Tibial artery (tissue), 4 donors: ENCODE results near the gene MBNL2.

Experiments
- DNase-seq, 2 donors: peaks; one replicate each; pipeline ENCODE4 v3.0.0-alpha.2; 2019
- H3K27ac ChIP-seq, 2 donors: fragments of 200-600 bp; sonication (generic) in 1 of 2; 1 replicate in 1 of 2; 2 replicates in 1 of 2; pipeline ENCODE4 v1.5.1; 2018 to 2019; ENCODE audit warnings: mild to moderate bottlenecking in 1 of 2
- H3K27me3 ChIP-seq, 2 donors: fragments of 200-600 bp; sonication (generic) in 1 of 2; one replicate each; pipeline versions ENCODE4 v1.5.1 to v1.6.0; 2016 to 2019
- H3K36me3 ChIP-seq, 3 donors: fragments of 200-600 bp; sonication (generic) in 2 of 3; one replicate each; pipeline ENCODE4 v1.5.1; 2016 to 2019; ENCODE audit warnings: mild to moderate bottlenecking in 2 of 3
- H3K4me1 ChIP-seq, 4 donors: fragments of 200-600 bp; sonication (generic) in 2 of 4; 1 replicate in 3 of 4; 2 replicates in 1 of 4; pipeline ENCODE4 v1.5.1; 2016 to 2019
- H3K4me3 ChIP-seq, 2 donors: fragments of 200-600 bp; sonication (generic) in 1 of 2; 1 replicate in 1 of 2; 2 replicates in 1 of 2; pipeline ENCODE4 v1.5.1; 2018 to 2019; ENCODE audit warnings: mild to moderate bottlenecking in 2 of 2
- H3K9me3 ChIP-seq, 3 donors: fragments of 200-600 bp; sonication (generic) in 1 of 3; one replicate each; pipeline ENCODE4 v1.5.1; 2016 to 2019
- intact Hi-C: fragments of 100-400 bp; cut with DNase I; formaldehyde crosslinking; loops from one replicate; pipeline ENCODE4 v1.15.0; 2023; ENCODE audit warnings: low total_unique reads
- TF ChIP-seq, protein P1 (sequence below), 2 experiments: fragments of 200-600 bp in 1 of 2; fragments of 450-650 bp in 1 of 2; IDR thresholded peaks; one replicate each; pipeline ENCODE4 v1.5.1; 2017 to 2019; ENCODE audit warnings: antibody characterized with exemption in 2 of 2, mild to moderate bottlenecking in 1 of 2, moderate library complexity in 1 of 2

The MBNL2 gene

DNA sequence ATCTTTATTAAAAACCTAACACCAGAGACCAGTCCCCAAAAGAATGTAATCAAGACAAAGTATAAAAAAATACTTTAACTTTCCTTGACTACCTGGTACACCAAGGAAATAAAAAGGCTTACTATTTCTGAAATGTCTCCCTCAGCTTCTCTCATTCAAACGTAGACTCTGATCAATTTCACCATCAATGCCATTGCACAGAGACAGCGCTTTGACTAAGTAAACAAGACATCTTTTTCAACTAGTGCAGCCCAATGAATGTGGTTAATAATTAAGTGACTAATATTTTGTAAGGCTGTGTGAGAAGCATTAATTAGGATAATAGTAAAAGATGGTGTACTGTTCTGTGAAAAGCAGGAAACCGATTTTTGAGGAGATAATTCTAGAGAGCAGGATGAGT, 204.6 kb downstream of the MBNL2 start:
- intact Hi-C loops: no loop called here
- DNase-seq: no peak
- H3K36me3 ChIP-seq: no peaks in the 10 kb centered on the region

DNA sequence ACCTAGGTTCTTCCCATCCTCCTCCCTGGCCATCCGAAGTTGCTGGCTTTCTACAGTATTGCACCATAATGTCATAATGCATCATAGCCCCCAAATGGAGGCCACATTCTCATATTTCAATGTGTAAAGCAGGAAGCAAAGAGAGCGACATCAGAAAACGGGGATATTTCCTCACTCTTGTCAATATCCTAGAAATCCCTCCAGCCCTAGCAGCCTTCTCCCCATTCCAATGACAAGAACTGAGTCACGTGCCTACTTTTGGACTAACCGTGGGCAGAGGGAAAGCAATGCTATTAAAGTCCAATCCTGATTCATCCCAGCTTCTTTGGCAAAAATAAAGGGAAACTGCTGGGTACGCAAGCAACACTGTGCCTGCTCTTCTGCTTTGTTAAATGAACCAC, 207.5 kb downstream of the MBNL2 start:
- intact Hi-C loops: loop anchor here (5.0 kb wide), 1 partner anchor 548 kb away; no protein-coding TSS in a partner anchor
- peak in 1 of 2 donors; percentile 27 for DNase-seq
- no peaks in the 10 kb centered on the region for H3K27me3 ChIP-seq
- TF ChIP-seq, protein P1, sequence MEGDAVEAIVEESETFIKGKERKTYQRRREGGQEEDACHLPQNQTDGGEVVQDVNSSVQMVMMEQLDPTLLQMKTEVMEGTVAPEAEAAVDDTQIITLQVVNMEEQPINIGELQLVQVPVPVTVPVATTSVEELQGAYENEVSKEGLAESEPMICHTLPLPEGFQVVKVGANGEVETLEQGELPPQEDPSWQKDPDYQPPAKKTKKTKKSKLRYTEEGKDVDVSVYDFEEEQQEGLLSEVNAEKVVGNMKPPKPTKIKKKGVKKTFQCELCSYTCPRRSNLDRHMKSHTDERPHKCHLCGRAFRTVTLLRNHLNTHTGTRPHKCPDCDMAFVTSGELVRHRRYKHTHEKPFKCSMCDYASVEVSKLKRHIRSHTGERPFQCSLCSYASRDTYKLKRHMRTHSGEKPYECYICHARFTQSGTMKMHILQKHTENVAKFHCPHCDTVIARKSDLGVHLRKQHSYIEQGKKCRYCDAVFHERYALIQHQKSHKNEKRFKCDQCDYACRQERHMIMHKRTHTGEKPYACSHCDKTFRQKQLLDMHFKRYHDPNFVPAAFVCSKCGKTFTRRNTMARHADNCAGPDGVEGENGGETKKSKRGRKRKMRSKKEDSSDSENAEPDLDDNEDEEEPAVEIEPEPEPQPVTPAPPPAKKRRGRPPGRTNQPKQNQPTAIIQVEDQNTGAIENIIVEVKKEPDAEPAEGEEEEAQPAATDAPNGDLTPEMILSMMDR (IDR thresholded peaks at IDR 0.05): no peak
- no peaks in the 10 kb centered on the region for H3K36me3 ChIP-seq
- H3K27ac ChIP-seq: peak overlapping the region in 1 of 2 donors; percentile 13
- H3K9me3 ChIP-seq: no peaks in the 10 kb centered on the region
- no peaks in the 10 kb centered on the region for H3K4me1 ChIP-seq
- peak overlapping the region in 1 of 2 donors; percentile 5 for H3K4me3 ChIP-seq

More for the DNA sequence above, 204.6 kb downstream of the MBNL2 start:
- Histone ChIP-seq H3K27me3 (no peaks in the 10 kb centered on the region), H3K4me1 (peaks cover 0 to 18% (median 11%) of the 10 kb centered on the region in 4 donors), H3K9me3 (no peaks in the 10 kb centered on the region), H3K27ac (no peak overlapping the region), H3K4me3 (no peak overlapping the region)
- TF ChIP-seq, protein P1 (IDR thresholded peaks at IDR 0.05): no peak

DNA sequence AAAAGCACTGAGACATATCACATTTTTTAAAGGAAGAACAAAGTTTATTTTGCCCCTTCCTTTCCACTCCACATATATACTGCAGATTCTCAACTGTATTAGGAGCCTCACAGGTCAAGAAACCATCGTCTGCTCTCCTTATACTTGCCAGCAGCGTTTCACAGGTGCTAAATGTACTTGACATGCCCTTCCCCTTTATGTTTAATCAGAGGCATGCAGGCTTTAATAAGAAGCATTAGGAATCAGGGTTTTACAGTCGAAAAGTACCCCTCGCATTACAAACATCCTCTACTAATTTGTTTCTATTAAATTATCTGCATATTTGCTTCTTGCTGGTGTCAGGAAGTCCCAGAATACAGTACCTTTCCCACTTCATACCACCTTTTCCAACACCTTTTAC, 208.2 kb downstream of the MBNL2 start:
- H3K27ac ChIP-seq: peak overlapping the region in 1 of 2 donors; percentile 13
- no peaks in the 10 kb centered on the region for H3K9me3 ChIP-seq
- intact Hi-C loops: loop anchor here (5.0 kb wide), 1 partner anchor 547 kb away; no protein-coding TSS in a partner anchor
- DNase-seq: no peak
- H3K27me3 ChIP-seq: no peaks in the 10 kb centered on the region
- no peaks in the 10 kb centered on the region for H3K36me3 ChIP-seq
- TF ChIP-seq, protein P1 (IDR thresholded peaks at IDR 0.05): no peak
- peak overlapping the region in 1 of 2 donors; percentile 5 for H3K4me3 ChIP-seq
- H3K4me1 ChIP-seq: no peaks in the 10 kb centered on the region

DNA sequence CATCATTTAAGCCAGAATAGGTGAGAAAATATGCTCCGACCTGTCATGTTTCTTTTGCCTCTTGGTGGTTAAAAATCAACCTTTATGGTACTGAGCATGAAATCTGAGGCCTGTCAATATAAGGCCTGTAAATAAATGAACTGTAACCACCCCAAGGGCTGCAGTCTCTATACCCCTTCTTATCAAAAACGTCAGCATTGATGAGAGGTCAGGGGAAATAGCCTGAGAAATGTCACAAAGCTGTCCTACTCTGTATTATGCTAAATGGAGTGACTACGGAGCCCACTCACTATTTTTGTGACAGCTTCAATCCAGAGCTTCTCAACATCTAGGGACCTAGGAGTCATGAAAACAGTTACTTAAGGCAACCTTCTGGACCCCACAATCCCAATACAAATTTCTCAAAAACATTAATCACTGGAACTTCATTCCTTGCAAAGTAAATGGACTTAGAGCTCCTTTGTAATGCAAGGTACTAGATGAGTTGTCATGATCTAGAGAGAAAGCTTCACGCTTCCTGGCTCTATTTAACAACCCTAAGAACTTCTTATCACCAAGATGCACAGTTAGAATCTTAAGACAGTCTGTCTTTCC, 209.1 kb downstream of the MBNL2 start:
- Histone ChIP-seq H3K4me1 (peaks cover 0 to 8% (median 0%) of the 10 kb centered on the region in 4 donors), H3K27me3 (no peaks in the 10 kb centered on the region), H3K9me3 (no peaks in the 10 kb centered on the region), H3K27ac (no peak overlapping the region), H3K4me3 (no peak overlapping the region), H3K36me3 (no peaks in the 10 kb centered on the region)
- no peak for DNase-seq
- intact Hi-C loops: loop anchor here (5.0 kb wide), 1 partner anchor 546 kb away; no protein-coding TSS in a partner anchor
- TF ChIP-seq, protein P1 (IDR thresholded peaks at IDR 0.05): no peak

DNA sequence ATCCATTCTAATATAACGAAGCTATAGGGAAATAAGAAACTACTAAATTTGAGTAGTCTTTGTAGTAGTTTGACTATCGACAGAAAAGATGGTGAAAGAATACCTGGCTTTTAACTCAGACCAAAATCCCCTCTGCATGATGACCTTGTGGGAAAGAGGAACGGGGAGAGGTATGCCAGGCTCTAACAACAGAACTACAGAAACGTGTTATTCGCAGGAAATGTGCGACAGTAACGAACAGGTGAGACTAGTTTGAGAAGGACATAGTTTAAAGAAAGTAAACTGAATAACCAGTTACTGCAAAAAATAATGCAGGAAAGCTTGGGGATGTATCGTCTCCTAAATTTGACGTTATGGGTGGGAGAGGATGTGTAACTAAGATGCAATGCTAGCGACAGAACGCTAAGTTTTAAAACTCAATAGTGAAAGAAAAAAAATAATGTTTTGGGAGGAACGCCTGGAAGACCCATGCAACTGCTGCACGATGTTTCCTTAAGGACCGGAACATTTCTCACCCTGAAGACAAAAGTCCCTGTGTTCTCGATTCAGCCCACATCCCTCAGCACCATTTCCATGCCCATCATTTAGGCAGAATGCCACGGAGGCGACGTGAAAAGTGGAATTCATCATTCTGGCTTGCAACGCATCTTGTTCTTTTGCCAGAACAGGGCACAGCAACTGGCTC, 210.2 kb downstream of the MBNL2 start:
- TF ChIP-seq, protein P1 (IDR thresholded peaks at IDR 0.05): no peak
- H3K4me1 ChIP-seq: peaks cover 0 to 19% (median 0%) of the 10 kb centered on the region in 4 donors
- H3K9me3 ChIP-seq: no peaks in the 10 kb centered on the region
- peak overlapping the region; percentile 74 to 77 for H3K27ac ChIP-seq
- DNase-seq: no peak
- H3K4me3 ChIP-seq: peak overlapping the region; percentile 74 to 91
- H3K36me3 ChIP-seq: no peaks in the 10 kb centered on the region
- no peaks in the 10 kb centered on the region for H3K27me3 ChIP-seq
- intact Hi-C loops: loop anchor here (5.0 kb wide), 1 partner anchor 545 kb away; no protein-coding TSS in a partner anchor
